Measurements from ENCODE around the gene ZNF417. TPM values are rescaled to one million over a fixed set of nuclear protein-coding genes. Genes with fewer than 3 reads are reported as not detected.
A peak's percentile ranks its signal among the peaks of the same experiment; 100 is the strongest.

The ZNF417 gene
- total and polyA plus RNA-seq, 2 experiments from 2014 or later, result 6.0 to 19.4 TPM

DNA sequence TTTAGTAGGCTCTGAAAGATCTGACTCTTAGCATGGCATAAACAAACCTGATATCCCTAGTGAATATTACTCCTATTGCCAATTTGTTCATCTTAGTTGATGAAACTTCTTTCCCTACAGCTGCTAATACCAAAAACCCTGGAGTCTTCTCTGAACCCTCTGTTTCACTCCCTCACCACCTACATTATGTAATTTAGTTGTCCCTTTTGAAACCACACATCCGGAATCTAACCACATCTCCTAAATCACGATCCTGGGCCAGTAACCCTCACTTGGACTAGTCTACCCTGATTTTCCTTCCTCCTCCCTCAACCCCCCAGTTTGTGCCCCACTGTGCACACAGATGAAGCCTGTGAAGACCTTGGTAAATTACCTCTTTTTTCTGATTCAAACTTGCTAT, 29.9 kb upstream of the ZNF417 start:
- Mint-ChIP-seq H3K27me3 (ENCODE audit: insufficient read depth, low read depth, poor library complexity) (peaks cover 10% of the 10 kb centered on the region), H3K4me3 (peak overlapping the region; percentile 97), H3K36me3 (ENCODE audit: low read depth) (peaks cover 44% of the 10 kb centered on the region), H3K27ac (no peak overlapping the region; the same call in 1 of the 2 replicates), H3K9me3 (peaks cover 25% of the 10 kb centered on the region), H3K4me1 (peaks cover 12% of the 10 kb centered on the region)
- Histone ChIP-seq H2AFZ (no peak overlapping the region), H3K4me1 (ENCODE audit: insufficient read depth) (peaks cover 8% of the 10 kb centered on the region), H3K36me3 (ENCODE audit: insufficient read depth) (peaks cover 9% of the 10 kb centered on the region; the same call in 1 of the 2 replicates), H3K27ac (ENCODE audit: low read depth) (no peak overlapping the region), H3K79me2 (replicated peaks; ENCODE audit: insufficient read depth) (peaks cover 53% of the 10 kb centered on the region), H3F3A (replicated peaks; ENCODE audit: low read depth) (no peaks in the 10 kb centered on the region), H3K27me3 (ENCODE audit: insufficient read depth) (no peaks in the 10 kb centered on the region), H4K20me1 (replicated peaks; ENCODE audit: insufficient read depth) (peaks cover 21% of the 10 kb centered on the region), H3K4me2 (peak overlapping the region; percentile 100), H3K9me2 (ENCODE audit: insufficient read depth) (0 out of 2 replicates have a peak, but pooled peaks cover under 1% of the 10 kb centered on the region), H3K4me3 (peak overlapping the region; percentile 98)
- ATAC-seq (no peak), DNase-seq (ENCODE audit: low spot score) (no peak)
- TF ChIP-seq, protein P1, sequence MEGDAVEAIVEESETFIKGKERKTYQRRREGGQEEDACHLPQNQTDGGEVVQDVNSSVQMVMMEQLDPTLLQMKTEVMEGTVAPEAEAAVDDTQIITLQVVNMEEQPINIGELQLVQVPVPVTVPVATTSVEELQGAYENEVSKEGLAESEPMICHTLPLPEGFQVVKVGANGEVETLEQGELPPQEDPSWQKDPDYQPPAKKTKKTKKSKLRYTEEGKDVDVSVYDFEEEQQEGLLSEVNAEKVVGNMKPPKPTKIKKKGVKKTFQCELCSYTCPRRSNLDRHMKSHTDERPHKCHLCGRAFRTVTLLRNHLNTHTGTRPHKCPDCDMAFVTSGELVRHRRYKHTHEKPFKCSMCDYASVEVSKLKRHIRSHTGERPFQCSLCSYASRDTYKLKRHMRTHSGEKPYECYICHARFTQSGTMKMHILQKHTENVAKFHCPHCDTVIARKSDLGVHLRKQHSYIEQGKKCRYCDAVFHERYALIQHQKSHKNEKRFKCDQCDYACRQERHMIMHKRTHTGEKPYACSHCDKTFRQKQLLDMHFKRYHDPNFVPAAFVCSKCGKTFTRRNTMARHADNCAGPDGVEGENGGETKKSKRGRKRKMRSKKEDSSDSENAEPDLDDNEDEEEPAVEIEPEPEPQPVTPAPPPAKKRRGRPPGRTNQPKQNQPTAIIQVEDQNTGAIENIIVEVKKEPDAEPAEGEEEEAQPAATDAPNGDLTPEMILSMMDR (conservative IDR thresholded peaks at IDR 0.05; ENCODE audit: low read depth in 2 of 2), result no peak
- TF ChIP-seq STAT1 (IDR thresholded peaks at IDR 0.05; ENCODE audit: unreplicated experiment) (no peak), NANOG (IDR thresholded peaks at IDR 0.05; ENCODE audit: borderline replicate concordance) (no peak), CREB1 (CRISPR knock-in tag; IDR thresholded peaks at IDR 0.05; ENCODE audit: low read depth) (no peak), JUNB (IDR thresholded peaks at IDR 0.05; ENCODE audit: unreplicated experiment) (no peak), POLR2AphosphoS5 (IDR thresholded peaks at IDR 0.05; ENCODE audit: low read depth) (no peak), EZH2 (IDR thresholded peaks at IDR 0.05; ENCODE audit: low read depth, unreplicated experiment) (no peak), ZNF114 (CRISPR knock-in tag; IDR thresholded peaks at IDR 0.05) (no peak), EZH2phosphoT487 (IDR thresholded peaks at IDR 0.05; ENCODE audit: unreplicated experiment) (no peak), ZNF331 (CRISPR knock-in tag; IDR thresholded peaks at IDR 0.05; ENCODE audit: low read depth) (no peak)
- TF ChIP-seq, protein P2, sequence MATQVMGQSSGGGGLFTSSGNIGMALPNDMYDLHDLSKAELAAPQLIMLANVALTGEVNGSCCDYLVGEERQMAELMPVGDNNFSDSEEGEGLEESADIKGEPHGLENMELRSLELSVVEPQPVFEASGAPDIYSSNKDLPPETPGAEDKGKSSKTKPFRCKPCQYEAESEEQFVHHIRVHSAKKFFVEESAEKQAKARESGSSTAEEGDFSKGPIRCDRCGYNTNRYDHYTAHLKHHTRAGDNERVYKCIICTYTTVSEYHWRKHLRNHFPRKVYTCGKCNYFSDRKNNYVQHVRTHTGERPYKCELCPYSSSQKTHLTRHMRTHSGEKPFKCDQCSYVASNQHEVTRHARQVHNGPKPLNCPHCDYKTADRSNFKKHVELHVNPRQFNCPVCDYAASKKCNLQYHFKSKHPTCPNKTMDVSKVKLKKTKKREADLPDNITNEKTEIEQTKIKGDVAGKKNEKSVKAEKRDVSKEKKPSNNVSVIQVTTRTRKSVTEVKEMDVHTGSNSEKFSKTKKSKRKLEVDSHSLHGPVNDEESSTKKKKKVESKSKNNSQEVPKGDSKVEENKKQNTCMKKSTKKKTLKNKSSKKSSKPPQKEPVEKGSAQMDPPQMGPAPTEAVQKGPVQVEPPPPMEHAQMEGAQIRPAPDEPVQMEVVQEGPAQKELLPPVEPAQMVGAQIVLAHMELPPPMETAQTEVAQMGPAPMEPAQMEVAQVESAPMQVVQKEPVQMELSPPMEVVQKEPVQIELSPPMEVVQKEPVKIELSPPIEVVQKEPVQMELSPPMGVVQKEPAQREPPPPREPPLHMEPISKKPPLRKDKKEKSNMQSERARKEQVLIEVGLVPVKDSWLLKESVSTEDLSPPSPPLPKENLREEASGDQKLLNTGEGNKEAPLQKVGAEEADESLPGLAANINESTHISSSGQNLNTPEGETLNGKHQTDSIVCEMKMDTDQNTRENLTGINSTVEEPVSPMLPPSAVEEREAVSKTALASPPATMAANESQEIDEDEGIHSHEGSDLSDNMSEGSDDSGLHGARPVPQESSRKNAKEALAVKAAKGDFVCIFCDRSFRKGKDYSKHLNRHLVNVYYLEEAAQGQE (IDR thresholded peaks at IDR 0.05; ENCODE audit: unreplicated experiment), result no peak
- TF ChIP-seq, protein P3, sequence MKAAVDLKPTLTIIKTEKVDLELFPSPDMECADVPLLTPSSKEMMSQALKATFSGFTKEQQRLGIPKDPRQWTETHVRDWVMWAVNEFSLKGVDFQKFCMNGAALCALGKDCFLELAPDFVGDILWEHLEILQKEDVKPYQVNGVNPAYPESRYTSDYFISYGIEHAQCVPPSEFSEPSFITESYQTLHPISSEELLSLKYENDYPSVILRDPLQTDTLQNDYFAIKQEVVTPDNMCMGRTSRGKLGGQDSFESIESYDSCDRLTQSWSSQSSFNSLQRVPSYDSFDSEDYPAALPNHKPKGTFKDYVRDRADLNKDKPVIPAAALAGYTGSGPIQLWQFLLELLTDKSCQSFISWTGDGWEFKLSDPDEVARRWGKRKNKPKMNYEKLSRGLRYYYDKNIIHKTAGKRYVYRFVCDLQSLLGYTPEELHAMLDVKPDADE (IDR thresholded peaks at IDR 0.05), result no peak
- TF ChIP-seq, protein P4, sequence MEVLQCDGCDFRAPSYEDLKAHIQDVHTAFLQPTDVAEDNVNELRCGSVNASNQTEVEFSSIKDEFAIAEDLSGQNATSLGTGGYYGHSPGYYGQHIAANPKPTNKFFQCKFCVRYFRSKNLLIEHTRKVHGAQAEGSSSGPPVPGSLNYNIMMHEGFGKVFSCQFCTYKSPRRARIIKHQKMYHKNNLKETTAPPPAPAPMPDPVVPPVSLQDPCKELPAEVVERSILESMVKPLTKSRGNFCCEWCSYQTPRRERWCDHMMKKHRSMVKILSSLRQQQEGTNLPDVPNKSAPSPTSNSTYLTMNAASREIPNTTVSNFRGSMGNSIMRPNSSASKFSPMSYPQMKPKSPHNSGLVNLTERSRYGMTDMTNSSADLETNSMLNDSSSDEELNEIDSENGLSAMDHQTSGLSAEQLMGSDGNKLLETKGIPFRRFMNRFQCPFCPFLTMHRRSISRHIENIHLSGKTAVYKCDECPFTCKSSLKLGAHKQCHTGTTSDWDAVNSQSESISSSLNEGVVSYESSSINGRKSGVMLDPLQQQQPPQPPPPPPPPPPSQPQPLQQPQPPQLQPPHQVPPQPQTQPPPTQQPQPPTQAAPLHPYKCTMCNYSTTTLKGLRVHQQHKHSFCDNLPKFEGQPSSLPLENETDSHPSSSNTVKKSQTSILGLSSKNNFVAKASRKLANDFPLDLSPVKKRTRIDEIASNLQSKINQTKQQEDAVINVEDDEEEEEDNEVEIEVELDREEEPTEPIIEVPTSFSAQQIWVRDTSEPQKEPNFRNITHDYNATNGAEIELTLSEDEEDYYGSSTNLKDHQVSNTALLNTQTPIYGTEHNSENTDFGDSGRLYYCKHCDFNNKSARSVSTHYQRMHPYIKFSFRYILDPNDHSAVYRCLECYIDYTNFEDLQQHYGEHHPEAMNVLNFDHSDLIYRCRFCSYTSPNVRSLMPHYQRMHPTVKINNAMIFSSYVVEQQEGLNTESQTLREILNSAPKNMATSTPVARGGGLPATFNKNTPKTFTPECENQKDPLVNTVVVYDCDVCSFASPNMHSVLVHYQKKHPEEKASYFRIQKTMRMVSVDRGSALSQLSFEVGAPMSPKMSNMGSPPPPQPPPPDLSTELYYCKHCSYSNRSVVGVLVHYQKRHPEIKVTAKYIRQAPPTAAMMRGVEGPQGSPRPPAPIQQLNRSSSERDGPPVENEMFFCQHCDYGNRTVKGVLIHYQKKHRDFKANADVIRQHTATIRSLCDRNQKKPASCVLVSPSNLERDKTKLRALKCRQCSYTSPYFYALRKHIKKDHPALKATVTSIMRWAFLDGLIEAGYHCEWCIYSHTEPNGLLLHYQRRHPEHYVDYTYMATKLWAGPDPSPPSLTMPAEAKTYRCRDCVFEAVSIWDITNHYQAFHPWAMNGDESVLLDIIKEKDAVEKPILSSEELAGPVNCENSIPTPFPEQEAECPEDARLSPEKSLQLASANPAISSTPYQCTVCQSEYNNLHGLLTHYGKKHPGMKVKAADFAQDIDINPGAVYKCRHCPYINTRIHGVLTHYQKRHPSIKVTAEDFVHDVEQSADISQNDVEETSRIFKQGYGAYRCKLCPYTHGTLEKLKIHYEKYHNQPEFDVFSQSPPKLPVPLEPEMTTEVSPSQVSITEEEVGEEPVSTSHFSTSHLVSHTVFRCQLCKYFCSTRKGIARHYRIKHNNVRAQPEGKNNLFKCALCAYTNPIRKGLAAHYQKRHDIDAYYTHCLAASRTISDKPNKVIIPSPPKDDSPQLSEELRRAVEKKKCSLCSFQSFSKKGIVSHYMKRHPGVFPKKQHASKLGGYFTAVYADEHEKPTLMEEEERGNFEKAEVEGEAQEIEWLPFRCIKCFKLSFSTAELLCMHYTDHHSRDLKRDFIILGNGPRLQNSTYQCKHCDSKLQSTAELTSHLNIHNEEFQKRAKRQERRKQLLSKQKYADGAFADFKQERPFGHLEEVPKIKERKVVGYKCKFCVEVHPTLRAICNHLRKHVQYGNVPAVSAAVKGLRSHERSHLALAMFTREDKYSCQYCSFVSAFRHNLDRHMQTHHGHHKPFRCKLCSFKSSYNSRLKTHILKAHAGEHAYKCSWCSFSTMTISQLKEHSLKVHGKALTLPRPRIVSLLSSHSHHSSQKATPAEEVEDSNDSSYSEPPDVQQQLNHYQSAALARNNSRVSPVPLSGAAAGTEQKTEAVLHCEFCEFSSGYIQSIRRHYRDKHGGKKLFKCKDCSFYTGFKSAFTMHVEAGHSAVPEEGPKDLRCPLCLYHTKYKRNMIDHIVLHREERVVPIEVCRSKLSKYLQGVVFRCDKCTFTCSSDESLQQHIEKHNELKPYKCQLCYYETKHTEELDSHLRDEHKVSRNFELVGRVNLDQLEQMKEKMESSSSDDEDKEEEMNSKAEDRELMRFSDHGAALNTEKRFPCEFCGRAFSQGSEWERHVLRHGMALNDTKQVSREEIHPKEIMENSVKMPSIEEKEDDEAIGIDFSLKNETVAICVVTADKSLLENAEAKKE (CRISPR knock-in tag; IDR thresholded peaks at IDR 0.05), result no peak
